Immature natural killer cell (primary cell): Measurements from ENCODE around the gene TBC1D22A. TPM values are rescaled to one million over a fixed set of nuclear protein-coding genes. Genes with fewer than 3 reads are reported as not detected.

Experiments used
- DNase-seq, 3 donors: peaks; one replicate each; pipeline ENCODE4 v3.0.0; 2022; ENCODE audit warnings: mixed read lengths in 1 of 3
- H3K27ac Mint-ChIP-seq, 6 donors: one replicate each; pipeline ENCODE4 v1.8.0; 2020; ENCODE audit warnings: mixed read lengths in 6 of 6, mild to moderate bottlenecking in 5 of 6, inconsistent platforms in 4 of 6, moderate library complexity in 3 of 6
- H3K27me3 Mint-ChIP-seq, 3 donors: one replicate each; pipeline ENCODE4 v1.8.0; 2020 to 2021; ENCODE audit warnings: low read depth in 3 of 3, mild to moderate bottlenecking in 3 of 3, mixed read lengths in 3 of 3, moderate library complexity in 3 of 3, inconsistent platforms in 1 of 3
- H3K36me3 Mint-ChIP-seq, 3 donors: one replicate each; pipeline ENCODE4 v1.8.0; 2020; ENCODE audit warnings: mixed read lengths in 3 of 3, inconsistent platforms in 2 of 3, mild to moderate bottlenecking in 2 of 3
- H3K4me1 Mint-ChIP-seq, 2 donors: one replicate each; pipeline ENCODE4 v1.8.0; 2020; ENCODE audit warnings: inconsistent platforms in 2 of 2, mild to moderate bottlenecking in 2 of 2, mixed read lengths in 2 of 2, moderate library complexity in 1 of 2
- H3K4me3 Mint-ChIP-seq, 5 donors: one replicate each; pipeline ENCODE4 v1.8.0; 2020; ENCODE audit warnings: mild to moderate bottlenecking in 5 of 5, mixed read lengths in 5 of 5, inconsistent platforms in 3 of 5, moderate library complexity in 3 of 5
- H3K9me3 Mint-ChIP-seq, 6 donors: one replicate each; pipeline ENCODE4 v1.8.0; 2020; ENCODE audit warnings: mild to moderate bottlenecking in 6 of 6, mixed read lengths in 6 of 6, inconsistent platforms in 4 of 6, moderate library complexity in 3 of 6
- polyA plus RNA-seq, 3 donors: library from polyadenylated mRNA; unstranded; fragments of 300-500 nt; fragmentation: Illumina TruSeq; gene quantifications; one replicate each; pipeline ENCODE4 v1.2.3, GENCODE V29; 2021

The TBC1D22A gene
- polyA plus RNA-seq, 3 donors from 2014 or later = 20.6 to 28.0 (median 24.0) TPM

DNA sequence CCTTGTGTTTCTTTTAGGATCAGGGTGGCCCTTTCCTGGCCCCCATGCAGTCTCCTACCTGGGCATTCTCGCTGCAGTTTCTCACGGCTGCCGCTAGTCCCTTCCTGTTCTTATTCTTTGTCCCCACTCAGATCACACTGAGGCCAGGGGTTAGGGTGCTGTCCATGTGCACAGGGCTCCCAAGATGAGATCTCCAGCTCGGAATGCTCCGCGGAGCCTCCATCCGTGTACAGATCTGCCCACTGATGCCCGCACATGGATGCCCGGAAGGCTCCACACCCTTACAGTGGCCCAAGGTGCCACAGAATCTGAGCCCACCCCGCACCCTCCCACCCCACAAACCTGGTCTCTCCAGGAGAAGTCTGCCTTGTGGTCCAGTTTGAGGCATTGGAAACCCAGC is 457.3 kb downstream of the TBC1D22A start:
- Mint-ChIP-seq H3K9me3 (no peaks in the 10 kb centered on the region), H3K4me3 (no peak overlapping the region), H3K27me3 (peaks cover 2 to 5% (median 4%) of the 10 kb centered on the region in 3 donors), H3K36me3 (peaks cover 0 to 4% (median 0%) of the 10 kb centered on the region in 3 donors), H3K27ac (no peak overlapping the region), H3K4me1 (no peaks in the 10 kb centered on the region)
- no peak for DNase-seq

DNA sequence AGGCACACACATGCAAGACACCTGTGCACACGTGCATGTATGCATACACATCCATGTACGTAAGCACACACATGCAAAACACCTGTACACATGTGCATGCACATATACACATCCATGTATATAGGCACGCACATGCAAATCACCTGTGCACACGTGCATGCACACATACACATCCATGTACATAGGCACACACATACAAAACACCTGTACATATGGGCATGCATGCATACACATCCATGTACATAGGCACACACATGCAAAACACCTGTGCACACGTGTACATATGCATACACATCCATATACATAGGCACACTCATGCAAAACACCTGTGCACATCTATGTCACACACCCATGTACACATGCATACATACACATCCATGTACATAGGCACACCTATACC is 458.3 kb downstream of the TBC1D22A start:
- H3K27ac Mint-ChIP-seq = no peak overlapping the region
- H3K36me3 Mint-ChIP-seq = peaks cover 0 to 4% (median 0%) of the 10 kb centered on the region in 3 donors

DNA sequence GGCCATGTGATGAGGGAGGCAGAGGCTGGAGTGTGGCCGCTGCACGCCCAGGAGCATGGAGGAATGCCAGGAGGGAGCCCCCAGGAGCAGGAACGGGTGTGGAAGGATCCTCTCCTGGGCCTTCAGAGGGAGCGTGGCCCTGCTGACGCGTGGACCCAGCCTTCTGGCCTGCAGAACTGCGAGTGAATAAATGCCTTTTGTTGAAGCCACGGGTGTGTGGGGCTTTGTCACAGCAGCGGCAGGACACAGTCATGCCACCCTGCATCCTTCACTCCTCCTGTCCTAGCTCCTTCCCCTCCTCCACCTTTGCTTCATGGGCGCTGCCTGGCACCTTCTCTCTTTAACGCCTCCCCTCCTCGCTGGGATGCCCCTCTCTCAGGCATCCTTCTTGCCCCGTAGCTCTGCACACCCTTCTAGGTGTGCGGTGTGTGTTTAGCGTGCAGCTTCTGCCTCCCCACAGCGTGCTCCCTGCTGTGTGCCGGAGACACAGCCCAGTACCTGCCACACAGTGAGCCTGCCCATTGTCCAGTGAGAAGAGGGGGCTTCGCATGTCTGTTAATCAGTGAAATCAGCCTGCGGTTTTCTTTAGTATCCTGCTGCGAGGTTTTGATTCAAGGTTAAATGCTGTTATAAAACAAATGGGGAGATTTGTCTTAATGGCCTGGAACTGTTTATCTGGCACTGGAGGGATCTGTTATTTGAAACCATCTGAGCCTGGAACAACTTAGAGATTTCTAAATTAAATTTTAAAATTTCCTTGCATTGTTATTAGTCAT is 459.6 kb downstream of the TBC1D22A start:
- Mint-ChIP-seq H3K4me1 (no peaks in the 10 kb centered on the region), H3K9me3 (no peaks in the 10 kb centered on the region), H3K4me3 (no peak overlapping the region), H3K27ac (no peak overlapping the region), H3K36me3 (peaks cover 0 to 4% (median 0%) of the 10 kb centered on the region in 3 donors), H3K27me3 (peaks cover 2 to 5% (median 4%) of the 10 kb centered on the region in 3 donors)
- DNase-seq = no peak

More for the DNA sequence above, 458.3 kb downstream of the TBC1D22A start:
- no peak for DNase-seq
- H3K4me3 Mint-ChIP-seq = no peak overlapping the region
- peaks cover 2 to 5% (median 4%) of the 10 kb centered on the region in 3 donors for H3K27me3 Mint-ChIP-seq
- H3K9me3 Mint-ChIP-seq = no peaks in the 10 kb centered on the region
- H3K4me1 Mint-ChIP-seq = no peaks in the 10 kb centered on the region

Other genes starting within 250 kb of the TBC1D22A start
- 1 to 10 TPM in 2 of 3 donors, under 1 TPM in 1; 0.24 to 1.6 (median 1.2) TPM for gene CELSR1, start 225.0 kb upstream of the TBC1D22A start, polyA plus RNA-seq
- gene GRAMD4, start 142.3 kb upstream of the TBC1D22A start, polyA plus RNA-seq = 10 to 100 TPM in 1 of 3 donors, 1 to 10 TPM in 2; 3.5 to 23.0 (median 4.1) TPM
- gene CERK, start 24.4 kb upstream of the TBC1D22A start, polyA plus RNA-seq = 10 to 100 TPM; 31.1 to 59.4 (median 38.9) TPM